PC-9 (cell line): Measurements from ENCODE around the gene DBP. TPM values are rescaled to one million over a fixed set of nuclear protein-coding genes. Genes with fewer than 3 reads are reported as not detected.

ENCODE experiments used
- BruUV-seq: library from RNA; stranded (reverse); fragments of 400-500 nt; replicated peaks from 2 replicates; lab custom pipeline; 2021; lab: Mats Ljungman, UMichigan
- CTCF ChIA-PET: fragments of 300-600 bp; sonication (Branson Sonifier 250); formaldehyde crosslinking; loops from one replicate; lab custom pipeline; 2022; ENCODE audit warnings: antibody characterized with exemption; lab: Charles Lee
- POLR2A ChIA-PET: fragments of 300-600 bp; sonication (Branson Sonifier 250); formaldehyde crosslinking; loops from one replicate; lab custom pipeline; 2022; ENCODE audit warnings: antibody characterized with exemption; ENCODE audit not compliant: unreplicated experiment; lab: Charles Lee
- DNase-seq, 2 experiments: peaks; one replicate each; pipeline versions ENCODE4 v3.0.0 to v3.0.0-alpha.2; 2015 to 2022; ENCODE audit warnings: mixed read lengths in 1 of 2
- H2AFZ ChIP-seq: fragments of 200-600 bp; sonication (generic); 2 replicates; pipeline ENCODE4 v1.8.1; 2017; ENCODE audit warnings: antibody characterized with exemption
- H3F3A ChIP-seq: fragments of 200-600 bp; sonication (generic); 2 replicates; pipeline ENCODE4 v1.8.1; 2017; ENCODE audit warnings: antibody characterized with exemption, mild to moderate bottlenecking, low read depth; ENCODE audit not compliant: insufficient read depth
- H3K27ac ChIP-seq: fragments of 200-600 bp; sonication (generic); 2 replicates; pipeline ENCODE4 v1.6.1; 2016; ENCODE audit warnings: mixed run types
- H3K27me3 ChIP-seq: fragments of 200-600 bp; sonication (generic); 2 replicates; pipeline ENCODE4 v1.6.1; 2016; ENCODE audit warnings: low read depth, mixed run types; ENCODE audit not compliant: insufficient read depth
- H3K36me3 ChIP-seq: fragments of 200-600 bp; sonication (generic); 2 replicates; pipeline ENCODE4 v1.6.1; 2016; ENCODE audit warnings: low read depth, mixed run types
- H3K4me1 ChIP-seq: fragments of 200-600 bp; sonication (generic); replicated peaks from 2 replicates; pipeline ENCODE4 v1.6.1; 2016; ENCODE audit warnings: mixed run types; ENCODE audit not compliant: insufficient read depth
- H3K4me2 ChIP-seq: fragments of 200-600 bp; sonication (generic); 2 replicates; pipeline ENCODE4 v1.6.1; 2017; ENCODE audit warnings: mixed run types
- H3K4me3 ChIP-seq: fragments of 200-600 bp; sonication (generic); 2 replicates; pipeline ENCODE4 v1.6.1; 2016; ENCODE audit warnings: mixed run types
- H3K79me2 ChIP-seq: fragments of 200-600 bp; sonication (generic); 2 replicates; pipeline ENCODE4 v1.6.1; 2017; ENCODE audit warnings: low read depth, mixed run types
- H3K9me2 ChIP-seq: fragments of 200-600 bp; sonication (generic); 2 replicates; pipeline ENCODE4 v1.8.1; 2017; ENCODE audit warnings: mild to moderate bottlenecking; ENCODE audit not compliant: insufficient read depth
- H3K9me3 ChIP-seq: fragments of 200-600 bp; sonication (generic); 2 replicates; pipeline ENCODE4 v1.8.1; 2016; ENCODE audit warnings: low read depth; ENCODE audit not compliant: insufficient read depth
- H4K20me1 ChIP-seq: fragments of 200-600 bp; sonication (generic); 2 replicates; pipeline ENCODE4 v1.8.1; 2017; ENCODE audit not compliant: insufficient read depth
- EZH2 ChIP-seq: fragments of 200-600 bp; sonication (generic); IDR thresholded peaks from 2 replicates; pipeline ENCODE4 v1.8.0; 2017; ENCODE audit warnings: antibody characterized with exemption, low read depth
- intact Hi-C: fragments of 100-400 bp; cut with micrococcal nuclease; formaldehyde crosslinking; loops from one replicate; pipeline ENCODE4 v1.10.0; 2022; ENCODE audit not compliant: unreplicated experiment
- total RNA-seq: library from RNA; stranded (reverse); gene quantifications from 2 replicates; pipeline ENCODE4 v1.2.3, GENCODE V29; 2021
- TF ChIP-seq, protein P1 (sequence below): fragments of 200-600 bp; sonication (generic); conservative IDR thresholded peaks from 2 replicates; pipeline ENCODE4 v1.6.1; 2017; ENCODE audit warnings: mixed run types, antibody characterized with exemption, mild to moderate bottlenecking, moderate library complexity

Gene DBP
- total RNA-seq, 1 experiment from 2014 or later: 48.2 TPM

- TSS peak; percentile 19 for BruUV-seq
- ChIA-PET CTCF (no interaction called here), POLR2A (interaction anchor here (0.6 to 0.7 kb wide), 2 partner anchors 150 to 168 kb away, joined by 7 to 23 read pairs; no protein-coding TSS in a partner anchor)
- no peaks in the 10 kb centered on the region for H4K20me1 ChIP-seq
- peak overlapping the region; percentile 83 for H3K4me2 ChIP-seq
- no peaks in the 10 kb centered on the region for H3K9me3 ChIP-seq
- no peaks in the 10 kb centered on the region for H3K36me3 ChIP-seq
- H2AFZ ChIP-seq: peak overlapping the region; percentile 85
- H3K9me2 ChIP-seq: no peaks in the 10 kb centered on the region
- peak; percentile 83 to 94 for DNase-seq
- intact Hi-C loops: loop anchor here (1.0 to 5.0 kb wide), 3 partner anchors 19 to 136 kb away; partner anchors contain the start of genes RPL18 and SPHK2
- no peaks in the 10 kb centered on the region for H3K27me3 ChIP-seq
- H3F3A ChIP-seq: peaks cover 40% of the 10 kb centered on the region
- peaks cover 30% of the 10 kb centered on the region for H3K4me1 ChIP-seq
- peak overlapping the region; percentile 84 for H3K27ac ChIP-seq
- peak overlapping the region; percentile 74 for H3K4me3 ChIP-seq
- peaks cover 11% of the 10 kb centered on the region for H3K79me2 ChIP-seq
- TF ChIP-seq, protein P1, sequence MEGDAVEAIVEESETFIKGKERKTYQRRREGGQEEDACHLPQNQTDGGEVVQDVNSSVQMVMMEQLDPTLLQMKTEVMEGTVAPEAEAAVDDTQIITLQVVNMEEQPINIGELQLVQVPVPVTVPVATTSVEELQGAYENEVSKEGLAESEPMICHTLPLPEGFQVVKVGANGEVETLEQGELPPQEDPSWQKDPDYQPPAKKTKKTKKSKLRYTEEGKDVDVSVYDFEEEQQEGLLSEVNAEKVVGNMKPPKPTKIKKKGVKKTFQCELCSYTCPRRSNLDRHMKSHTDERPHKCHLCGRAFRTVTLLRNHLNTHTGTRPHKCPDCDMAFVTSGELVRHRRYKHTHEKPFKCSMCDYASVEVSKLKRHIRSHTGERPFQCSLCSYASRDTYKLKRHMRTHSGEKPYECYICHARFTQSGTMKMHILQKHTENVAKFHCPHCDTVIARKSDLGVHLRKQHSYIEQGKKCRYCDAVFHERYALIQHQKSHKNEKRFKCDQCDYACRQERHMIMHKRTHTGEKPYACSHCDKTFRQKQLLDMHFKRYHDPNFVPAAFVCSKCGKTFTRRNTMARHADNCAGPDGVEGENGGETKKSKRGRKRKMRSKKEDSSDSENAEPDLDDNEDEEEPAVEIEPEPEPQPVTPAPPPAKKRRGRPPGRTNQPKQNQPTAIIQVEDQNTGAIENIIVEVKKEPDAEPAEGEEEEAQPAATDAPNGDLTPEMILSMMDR: peak; percentile 51; the same call in 1 of the 2 replicates
- no peak for TF ChIP-seq EZH2
Measured at GRCh38 chr19:48637948-48638830, 1.0 kb upstream of the DBP start.

DNA sequence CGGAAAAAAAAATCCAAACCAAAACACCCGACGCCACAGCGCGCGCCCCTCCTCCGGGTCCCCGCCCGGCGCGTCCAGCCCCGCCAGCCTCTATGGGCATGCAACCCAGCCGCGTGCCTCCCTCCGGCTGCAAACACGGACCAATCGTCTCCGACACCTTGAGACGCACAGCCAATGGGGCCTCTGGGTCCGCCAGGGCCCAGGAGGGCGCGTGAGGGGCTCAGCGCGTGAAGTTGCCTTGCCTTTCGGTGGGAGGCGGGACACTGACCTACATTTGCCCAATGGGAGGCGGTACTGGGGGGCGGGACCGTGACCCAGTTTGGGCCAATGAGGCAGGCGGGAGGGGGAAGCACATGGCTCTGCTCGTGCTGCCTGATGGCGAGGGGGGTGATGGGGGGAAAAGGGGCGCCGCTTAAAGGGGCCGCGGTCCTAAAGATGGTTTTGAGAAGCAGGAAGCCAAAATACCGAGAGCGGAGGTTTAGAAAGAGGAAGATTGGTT, 319 bp upstream of the DBP start:
- ChIA-PET CTCF (interaction anchor here (0.7 kb wide), 1 partner anchor 460 kb away, joined by 12 read pairs; no protein-coding TSS in a partner anchor), POLR2A (interaction anchor here (0.6 to 0.7 kb wide), 2 partner anchors 151 to 168 kb away, joined by 7 to 23 read pairs; no protein-coding TSS in a partner anchor)
- Histone ChIP-seq H3K36me3 (no peaks in the 10 kb centered on the region), H3K9me3 (no peaks in the 10 kb centered on the region), H2AFZ (peak overlapping the region; percentile 85), H3K4me3 (peak overlapping the region; percentile 74), H3K27ac (peak overlapping the region; percentile 84), H3K4me2 (peak overlapping the region; percentile 83), H3K9me2 (no peaks in the 10 kb centered on the region), H3K79me2 (peaks cover 11% of the 10 kb centered on the region), H4K20me1 (no peaks in the 10 kb centered on the region), H3K27me3 (no peaks in the 10 kb centered on the region), H3K4me1 (peaks cover 31% of the 10 kb centered on the region), H3F3A (peaks cover 40% of the 10 kb centered on the region)
- peak; percentile 100 for DNase-seq
- BruUV-seq: no TSS peak
- TF ChIP-seq, protein P1: no peak
- TF ChIP-seq EZH2: no peak
- intact Hi-C loops: loop anchor here (1.0 to 5.0 kb wide), 3 partner anchors 18 to 135 kb away; partner anchors contain the start of genes RPL18 and SPHK2
